ENCODE measurements around the gene PGLYRP2.
"Not testable (repeated sequence)": the region's sequence is repeated elsewhere in the genome, so short reads cannot be mapped to it uniquely, and the experiment has no call there.

PGLYRP2 gene, protein sequence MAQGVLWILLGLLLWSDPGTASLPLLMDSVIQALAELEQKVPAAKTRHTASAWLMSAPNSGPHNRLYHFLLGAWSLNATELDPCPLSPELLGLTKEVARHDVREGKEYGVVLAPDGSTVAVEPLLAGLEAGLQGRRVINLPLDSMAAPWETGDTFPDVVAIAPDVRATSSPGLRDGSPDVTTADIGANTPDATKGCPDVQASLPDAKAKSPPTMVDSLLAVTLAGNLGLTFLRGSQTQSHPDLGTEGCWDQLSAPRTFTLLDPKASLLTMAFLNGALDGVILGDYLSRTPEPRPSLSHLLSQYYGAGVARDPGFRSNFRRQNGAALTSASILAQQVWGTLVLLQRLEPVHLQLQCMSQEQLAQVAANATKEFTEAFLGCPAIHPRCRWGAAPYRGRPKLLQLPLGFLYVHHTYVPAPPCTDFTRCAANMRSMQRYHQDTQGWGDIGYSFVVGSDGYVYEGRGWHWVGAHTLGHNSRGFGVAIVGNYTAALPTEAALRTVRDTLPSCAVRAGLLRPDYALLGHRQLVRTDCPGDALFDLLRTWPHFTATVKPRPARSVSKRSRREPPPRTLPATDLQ

DNA sequence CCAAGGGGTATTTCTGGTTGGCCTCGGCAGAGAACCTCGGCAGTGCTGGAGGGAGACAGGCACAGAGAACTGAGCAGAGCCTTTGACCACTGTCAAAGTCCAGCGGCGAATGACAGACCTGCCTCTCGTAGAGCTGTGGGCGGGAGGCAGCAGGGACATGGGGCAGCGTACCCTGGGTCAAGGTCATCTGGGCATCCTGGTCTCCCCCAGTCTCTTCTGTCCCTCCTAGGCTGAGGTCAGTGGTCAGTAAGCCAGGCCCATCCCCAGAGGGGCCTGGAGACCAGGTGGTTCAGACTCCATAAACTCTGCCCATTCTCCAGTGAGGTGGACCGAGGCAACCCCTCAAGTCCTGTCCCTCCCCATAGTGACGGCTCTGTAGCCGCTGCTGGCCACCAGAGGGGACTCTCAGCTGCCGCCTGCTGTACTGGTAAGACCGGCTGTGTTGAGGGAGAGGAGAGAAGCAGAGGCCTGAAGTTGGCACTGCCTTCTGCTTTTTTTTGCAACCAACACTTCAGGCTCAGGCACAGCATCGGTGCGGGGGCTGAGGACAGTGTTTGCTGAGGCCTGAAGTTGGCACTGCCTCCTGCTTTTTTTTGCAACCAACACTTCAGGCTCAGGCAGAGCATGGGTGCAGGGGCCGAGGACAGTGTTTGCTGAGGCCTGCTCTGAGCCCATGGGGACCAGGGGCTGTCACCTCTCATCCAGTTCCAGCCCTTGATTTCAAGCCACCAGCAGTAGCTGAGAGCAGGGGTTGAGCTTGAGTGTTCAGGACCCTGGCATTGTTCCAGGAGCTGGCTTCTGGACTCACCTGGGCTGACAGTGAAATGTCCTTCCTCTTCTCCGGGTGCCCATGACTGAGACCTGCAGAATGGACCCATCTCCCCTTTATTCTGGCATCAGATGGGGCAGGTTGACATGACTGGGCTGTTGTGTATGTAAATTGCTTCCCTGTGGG, at the start of gene PGLYRP2:
Gene PGLYRP2 (minus strand): TSS at position 111 of the 955 bp plus-strand sequence. CDS start 130 bp downstream, outside the sequence.
- no peak for DNase-seq (ENCODE audit: low read depth in 2 of 2)

- no peak for DNase-seq (ENCODE audit: low read depth in 2 of 2)
These were observed 48.4 kb upstream of the PGLYRP2 start for GRCh38 chr19:15527705-15528104.

GRCh38 chr19:15526408-15526807, 47.1 kb upstream of the PGLYRP2 start:
- DNase-seq (ENCODE audit: low read depth in 2 of 2) = no peak

DNA sequence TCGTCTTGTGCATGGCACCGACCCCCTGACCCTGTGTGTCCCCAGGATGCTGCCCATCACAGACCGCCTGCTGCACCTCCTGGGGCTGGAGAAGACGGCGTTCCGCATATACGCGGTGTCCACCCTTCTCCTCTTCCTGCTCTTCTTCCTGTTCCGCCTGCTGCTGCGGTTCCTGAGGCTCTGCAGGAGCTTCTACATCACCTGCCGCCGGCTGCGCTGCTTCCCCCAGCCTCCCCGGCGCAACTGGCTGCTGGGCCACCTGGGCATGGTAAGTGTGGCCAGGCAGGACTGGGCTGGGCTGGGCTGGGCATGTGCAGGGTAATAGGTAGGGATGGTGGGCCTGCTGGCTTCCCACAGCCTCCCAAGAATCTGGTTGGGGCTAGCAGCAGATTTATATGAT, 46.0 kb upstream of the PGLYRP2 start:
- DNase-seq (ENCODE audit: low read depth in 2 of 2) = no peak

GRCh38 chr19:15524781-15525180, 45.5 kb upstream of the PGLYRP2 start:
- no peak for DNase-seq (ENCODE audit: low read depth in 2 of 2)

- DNase-seq (ENCODE audit: low read depth in 2 of 2) = no peak
These were observed 40.2 kb upstream of the PGLYRP2 start for GRCh38 chr19:15519433-15519976.

DNA sequence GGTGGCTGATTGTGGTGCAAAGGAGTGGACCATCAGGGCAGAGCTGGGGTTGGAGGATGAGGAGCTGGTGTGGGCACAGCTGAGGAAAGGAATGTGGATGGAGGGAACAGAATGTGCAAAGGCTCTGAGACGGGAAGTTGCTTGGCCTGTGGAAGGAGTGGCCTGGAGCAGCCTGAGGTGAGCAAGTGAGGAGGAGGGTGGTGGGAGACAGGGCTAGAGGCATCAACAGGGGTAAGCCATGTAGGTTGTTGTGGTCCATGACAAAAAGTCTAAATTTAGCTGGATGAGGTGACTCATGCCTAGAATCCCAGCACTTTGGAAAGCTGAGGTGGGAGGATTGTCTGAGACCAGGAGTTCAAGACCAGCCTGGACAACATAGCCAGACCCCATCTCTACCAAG, 38.5 kb upstream of the PGLYRP2 start:
- no peak for DNase-seq (ENCODE audit: low read depth in 2 of 2)

DNA sequence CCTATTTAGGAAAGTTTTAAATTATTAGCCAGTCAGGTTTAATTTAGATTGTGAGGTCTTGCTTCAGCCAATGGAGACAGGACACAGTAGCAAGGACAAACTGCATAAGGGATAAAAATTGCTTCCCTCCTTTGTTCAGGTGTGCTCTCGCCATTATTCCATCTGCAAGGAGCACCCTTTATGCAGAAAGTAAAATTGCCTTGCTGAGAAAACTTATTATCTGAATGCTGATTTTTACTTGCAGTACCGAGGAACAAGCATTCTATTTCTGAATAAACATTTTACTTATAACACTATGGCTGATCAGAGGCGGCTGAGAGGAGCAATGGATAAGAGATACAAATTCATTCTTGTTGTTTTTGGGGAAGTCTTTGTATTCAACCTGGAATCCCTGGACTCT, 37.1 kb upstream of the PGLYRP2 start:
- no peak for DNase-seq (ENCODE audit: low read depth in 2 of 2)

DNA sequence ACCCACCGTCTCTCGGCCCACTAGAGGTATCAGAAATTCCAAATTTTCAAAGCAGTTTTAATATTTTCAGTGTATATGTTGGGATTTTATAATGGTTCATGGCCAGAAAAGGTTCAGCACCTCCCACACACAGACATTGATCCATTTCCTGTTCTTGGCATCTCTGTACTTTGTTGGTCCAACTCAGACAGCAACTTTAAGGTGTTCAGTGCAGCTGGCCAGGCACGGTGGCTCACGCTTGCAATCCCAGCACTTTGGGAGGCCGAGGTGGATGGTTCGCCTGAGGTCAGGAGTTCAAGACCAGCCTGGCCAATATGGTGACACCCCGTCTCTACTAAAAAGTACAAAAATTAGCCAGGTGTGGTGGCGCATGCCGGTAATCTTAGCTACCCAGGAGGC, 35.9 kb upstream of the PGLYRP2 start:
- not testable (repeated sequence) for DNase-seq (ENCODE audit: low read depth in 2 of 2)

- no peak for DNase-seq (ENCODE audit: low read depth in 2 of 2)
These were observed 32.5 kb upstream of the PGLYRP2 start for GRCh38 chr19:15511671-15512424.

- no peak for DNase-seq (ENCODE audit: low read depth in 2 of 2)
These were observed 28.9 kb upstream of the PGLYRP2 start, which contains the start of gene CYP4F22 for GRCh38 chr19:15508035-15508710. Gene CYP4F22 (plus strand): TSS chr19:15508525. CDS start chr19:15525337, 16,812 bp downstream.

DNA sequence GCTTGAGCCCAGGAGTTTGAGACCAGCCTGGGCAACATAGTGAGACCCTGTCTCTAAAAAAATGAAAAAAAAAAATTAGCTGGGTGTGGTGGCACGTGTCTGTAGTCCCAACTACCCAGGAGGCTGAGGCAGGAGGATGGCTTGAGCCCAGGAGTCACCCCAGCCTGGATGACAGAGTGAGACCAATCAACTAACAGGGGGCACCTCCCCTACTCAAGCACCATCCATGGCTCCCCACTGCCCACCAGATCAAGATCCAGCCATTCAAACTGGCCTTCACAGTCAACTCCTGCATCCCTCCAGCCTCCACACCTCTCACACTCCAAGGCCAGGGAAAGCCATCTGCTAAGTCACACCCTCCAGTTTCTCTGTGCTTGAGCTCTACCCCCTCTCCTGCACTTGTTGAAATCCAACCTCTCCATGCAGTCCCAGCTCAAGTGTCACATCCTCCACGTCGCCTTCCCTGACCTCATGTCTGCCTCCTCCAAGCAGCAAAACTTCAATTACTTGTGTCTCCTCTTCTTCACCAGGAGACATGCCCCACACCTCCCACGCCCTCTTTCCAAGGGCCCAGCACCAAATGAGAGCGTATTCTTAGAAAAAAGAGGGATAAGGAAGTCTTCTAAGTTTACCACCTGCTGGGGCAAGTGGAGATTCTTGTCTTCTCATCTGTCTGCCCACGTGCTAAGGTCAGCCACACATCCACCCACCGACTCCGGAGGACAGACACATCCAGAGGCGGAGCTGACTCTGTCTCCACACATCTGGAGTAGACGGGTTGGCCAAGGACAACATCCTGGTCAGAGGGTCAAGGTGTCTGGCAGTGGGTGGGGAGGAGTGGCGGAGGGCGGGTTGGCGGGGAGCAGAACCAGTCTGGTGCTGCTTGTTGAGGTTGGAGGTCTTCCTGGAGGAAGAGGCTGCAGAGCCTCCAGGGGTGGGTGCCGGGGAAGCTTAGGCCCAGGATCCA, 28.1 kb upstream of the PGLYRP2 start:
- no peak for DNase-seq (ENCODE audit: low read depth in 2 of 2)

DNA sequence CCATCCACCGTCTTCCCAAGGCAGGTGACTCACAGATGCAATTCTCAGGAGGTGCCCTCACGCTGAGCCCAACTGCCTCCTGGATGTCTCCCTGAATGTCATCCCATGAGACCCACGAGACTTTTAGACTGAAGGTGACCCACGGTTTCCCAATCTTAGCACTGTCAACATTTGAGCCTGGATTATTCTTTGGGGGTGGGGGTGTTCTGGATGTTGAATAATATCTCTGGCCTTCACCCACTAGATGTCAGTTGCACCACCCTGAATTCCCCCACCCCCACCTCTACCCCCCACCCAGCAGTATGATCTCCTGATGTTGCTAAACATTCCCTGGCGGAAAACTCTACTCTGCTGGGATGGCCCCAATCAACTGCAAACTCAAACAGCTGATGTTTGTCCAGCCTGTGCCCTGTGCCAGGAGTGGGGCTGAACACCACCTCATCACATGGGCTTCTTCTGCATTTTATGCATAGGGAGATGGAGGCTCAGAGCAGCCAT, 26.8 kb upstream of the PGLYRP2 start:
- no peak for DNase-seq (ENCODE audit: low read depth in 2 of 2)

GRCh38 chr19:15502264-15502663, 23.0 kb upstream of the PGLYRP2 start:
- no peak for DNase-seq (ENCODE audit: low read depth in 2 of 2)

DNA sequence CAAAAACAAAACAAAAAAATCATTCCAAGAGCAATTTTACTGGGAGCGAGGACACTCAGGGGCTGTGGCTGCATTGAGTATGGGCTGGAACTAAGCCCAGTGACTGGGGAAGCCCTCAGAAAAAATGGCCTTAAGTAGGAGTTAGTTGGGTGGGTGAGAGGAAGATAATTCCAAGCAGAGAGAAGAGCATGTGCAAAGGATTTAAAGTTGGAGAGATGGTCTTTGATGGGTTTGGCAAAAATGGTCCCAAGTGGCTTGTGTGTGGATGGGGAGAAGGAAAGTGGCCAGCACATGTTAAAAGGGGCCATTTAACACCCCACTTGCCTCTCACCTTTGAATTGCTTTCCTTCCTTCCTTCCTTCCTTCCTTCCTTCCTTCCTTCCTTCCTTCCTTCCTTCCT, 22.3 kb upstream of the PGLYRP2 start:
- no peak for DNase-seq (ENCODE audit: low read depth in 2 of 2)

- no peak for DNase-seq (ENCODE audit: low read depth in 2 of 2)
These were observed 19.6 kb upstream of the PGLYRP2 start for GRCh38 chr19:15498910-15499309.

- no peak for DNase-seq (ENCODE audit: low read depth in 2 of 2)
These were observed 19.0 kb upstream of the PGLYRP2 start for GRCh38 chr19:15498156-15498858.

- no peak for DNase-seq (ENCODE audit: low read depth in 2 of 2)
These were observed 15.8 kb upstream of the PGLYRP2 start for GRCh38 chr19:15495151-15495550.

Measured in stimulated activated CD8-positive, alpha-beta memory T cell treated with anti-CD3 and anti-CD28 coated beads, Interleukin-7, amount 100 ng/mL, for 1 hour (primary cell).